BJ (cell line): ENCODE measurements around the gene TTC7B. TPM values are rescaled to one million over a fixed set of nuclear protein-coding genes. Genes with fewer than 3 reads are reported as not detected.

Experiments used
- CTCF ChIA-PET: fragments of 350-600 bp; formaldehyde crosslinking; extraction: SDS; loops from one replicate; lab custom pipeline; 2021; ENCODE audit warnings: antibody characterized with exemption, inconsistent platforms; lab: Yijun Ruan, JAX
- POLR2A ChIA-PET: fragments of 300-600 bp; sonication (Branson Sonifier 250); formaldehyde crosslinking; extraction: SDS; loops from one replicate; lab custom pipeline; 2021; ENCODE audit warnings: antibody characterized with exemption; lab: Charles Lee
- DNase-seq: peaks from one replicate; pipeline ENCODE4 v3.0.0-alpha.2; 2011; ENCODE audit warnings: low read depth
- H3K27me3 ChIP-seq: 2 replicates; pipeline ENCODE4 v1.6.0; 2011; ENCODE audit warnings: low read length; ENCODE audit not compliant: control insufficient read depth, insufficient read depth
- H3K36me3 ChIP-seq: 2 replicates; pipeline ENCODE4 v1.5.1; 2011; ENCODE audit warnings: low read length; ENCODE audit not compliant: control insufficient read depth, insufficient read depth
- H3K4me3 ChIP-seq: 2 replicates; pipeline ENCODE4 v1.5.1; 2011; ENCODE audit warnings: low read depth, mild to moderate bottlenecking, control low read depth, low read length
- CTCF ChIP-seq: IDR thresholded peaks from 2 replicates; pipeline ENCODE4 v1.5.1; 2011; ENCODE audit warnings: low read depth, mild to moderate bottlenecking, control low read depth, inconsistent platforms, low read length, moderate library complexity; ENCODE audit not compliant: insufficient read depth
- polyA plus RNA-seq: library from polyadenylated mRNA; depleted of rRNA; stranded (reverse); fragments of >200 nt; gene quantifications from 2 replicates; pipeline ENCODE4 v1.2.3, GENCODE V29; 2011

TTC7B gene
- polyA plus RNA-seq, 1 experiment = 46.9 TPM

- DNase-seq = no peak
- Histone ChIP-seq H3K27me3 (no peaks in the 10 kb centered on the region), H3K36me3 (no peaks in the 10 kb centered on the region; the same call in none of the 2 replicates), H3K4me3 (no peak overlapping the region)
- CTCF ChIA-PET = no interaction called here
- POLR2A ChIA-PET = no interaction called here
- no peak for TF ChIP-seq CTCF
Observed at GRCh38 chr14:90583427-90583826, 232.8 kb downstream of the TTC7B start.

- ChIA-PET POLR2A (no interaction called here), CTCF (no interaction called here)
- Histone ChIP-seq H3K4me3 (no peak overlapping the region), H3K27me3 (no peaks in the 10 kb centered on the region), H3K36me3 (no peaks in the 10 kb centered on the region; the same call in none of the 2 replicates)
- TF ChIP-seq CTCF = no peak
- no peak for DNase-seq
Observed at GRCh38 chr14:90582166-90582565, 234.1 kb downstream of the TTC7B start.

GRCh38 chr14:90581745-90582144, 234.5 kb downstream of the TTC7B start:
- no peak for DNase-seq
- CTCF ChIA-PET = no interaction called here
- POLR2A ChIA-PET = no interaction called here
- Histone ChIP-seq H3K36me3 (no peaks in the 10 kb centered on the region; the same call in none of the 2 replicates), H3K27me3 (no peaks in the 10 kb centered on the region), H3K4me3 (no peak overlapping the region)
- no peak for TF ChIP-seq CTCF

- TF ChIP-seq CTCF = no peak
- POLR2A ChIA-PET = no interaction called here
- H3K27me3 ChIP-seq = no peaks in the 10 kb centered on the region
- no peak overlapping the region for H3K4me3 ChIP-seq
- no peak for DNase-seq
- CTCF ChIA-PET = no interaction called here
- no peaks in the 10 kb centered on the region; the same call in none of the 2 replicates for H3K36me3 ChIP-seq
Observed at GRCh38 chr14:90580377-90581335, 235.6 kb downstream of the TTC7B start.

GRCh38 chr14:90579816-90580215, 236.4 kb downstream of the TTC7B start:
- no peak for TF ChIP-seq CTCF
- CTCF ChIA-PET = no interaction called here

More at GRCh38 chr14:90579816-90580215, 236.4 kb downstream of the TTC7B start:
- H3K36me3 ChIP-seq = no peaks in the 10 kb centered on the region; the same call in none of the 2 replicates
- no peaks in the 10 kb centered on the region for H3K27me3 ChIP-seq
- POLR2A ChIA-PET = no interaction called here
- DNase-seq = no peak
- no peak overlapping the region for H3K4me3 ChIP-seq
